Stimulated activated CD4-positive, alpha-beta T cell treated with anti-CD3 and anti-CD28 coated beads, Interleukin-12 subunit alpha, Interleukin-12 subunit beta, amount 100 ng/mL, for 48 hours (primary cell): ENCODE data around the gene GUCY1A1.
"Not testable (repeated sequence)": the region's sequence is repeated elsewhere in the genome, so short reads cannot be mapped to it uniquely, and the experiment has no call there.

ENCODE experiments used
- DNase-seq, 3 donors: peaks; one replicate each; pipeline ENCODE4 v3.0.0-alpha.2; 2020; ENCODE audit warnings: low read depth in 2 of 3, low spot score in 1 of 3

Gene GUCY1A1, protein sequence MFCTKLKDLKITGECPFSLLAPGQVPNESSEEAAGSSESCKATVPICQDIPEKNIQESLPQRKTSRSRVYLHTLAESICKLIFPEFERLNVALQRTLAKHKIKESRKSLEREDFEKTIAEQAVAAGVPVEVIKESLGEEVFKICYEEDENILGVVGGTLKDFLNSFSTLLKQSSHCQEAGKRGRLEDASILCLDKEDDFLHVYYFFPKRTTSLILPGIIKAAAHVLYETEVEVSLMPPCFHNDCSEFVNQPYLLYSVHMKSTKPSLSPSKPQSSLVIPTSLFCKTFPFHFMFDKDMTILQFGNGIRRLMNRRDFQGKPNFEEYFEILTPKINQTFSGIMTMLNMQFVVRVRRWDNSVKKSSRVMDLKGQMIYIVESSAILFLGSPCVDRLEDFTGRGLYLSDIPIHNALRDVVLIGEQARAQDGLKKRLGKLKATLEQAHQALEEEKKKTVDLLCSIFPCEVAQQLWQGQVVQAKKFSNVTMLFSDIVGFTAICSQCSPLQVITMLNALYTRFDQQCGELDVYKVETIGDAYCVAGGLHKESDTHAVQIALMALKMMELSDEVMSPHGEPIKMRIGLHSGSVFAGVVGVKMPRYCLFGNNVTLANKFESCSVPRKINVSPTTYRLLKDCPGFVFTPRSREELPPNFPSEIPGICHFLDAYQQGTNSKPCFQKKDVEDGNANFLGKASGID

DNA sequence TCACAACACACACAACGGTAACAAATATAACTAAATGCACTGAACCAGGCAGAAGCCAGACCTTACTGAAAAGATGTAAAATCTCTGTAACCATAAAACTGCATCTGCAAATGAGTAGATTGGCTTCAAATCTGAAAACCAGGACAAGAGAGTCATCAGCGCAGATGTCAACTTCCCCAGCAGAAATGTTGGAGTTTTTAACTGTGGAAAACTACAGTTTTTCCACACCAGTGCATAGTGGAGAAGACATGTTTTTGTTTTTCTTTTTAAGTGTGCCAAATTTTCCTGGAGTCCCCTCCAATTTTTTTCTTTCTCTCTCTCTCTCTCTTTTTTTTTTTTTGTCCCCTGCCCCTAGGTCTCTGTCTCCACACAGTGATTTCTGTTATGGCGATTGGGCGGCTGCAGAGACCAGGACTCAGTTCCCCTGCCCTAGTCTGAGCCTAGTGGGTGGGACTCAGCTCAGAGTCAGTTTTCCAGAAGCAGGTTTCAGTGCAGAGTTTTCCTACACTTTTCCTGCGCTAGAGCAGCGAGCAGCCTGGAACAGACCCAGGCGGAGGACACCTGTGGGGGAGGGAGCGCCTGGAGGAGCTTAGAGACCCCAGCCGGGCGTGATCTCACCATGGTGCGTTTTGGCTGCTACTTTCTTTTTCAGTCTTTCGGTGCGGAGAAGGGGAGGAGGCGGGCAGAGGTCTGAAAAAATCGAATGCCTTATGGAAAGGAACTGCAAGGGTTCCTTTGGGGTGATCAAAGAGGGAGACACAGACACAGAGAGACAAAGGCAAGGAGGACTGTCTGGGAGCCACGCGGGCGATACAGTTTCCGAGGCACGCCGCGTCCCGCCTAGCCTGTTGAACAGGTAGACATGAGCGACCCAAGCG lies at the start of gene GUCY1A1:
Gene GUCY1A1, plus strand, starts transcription at position 505 of the 878 bp plus-strand sequence. CDS start 30,020 bp downstream, outside the sequence.
- no peak for DNase-seq

DNA sequence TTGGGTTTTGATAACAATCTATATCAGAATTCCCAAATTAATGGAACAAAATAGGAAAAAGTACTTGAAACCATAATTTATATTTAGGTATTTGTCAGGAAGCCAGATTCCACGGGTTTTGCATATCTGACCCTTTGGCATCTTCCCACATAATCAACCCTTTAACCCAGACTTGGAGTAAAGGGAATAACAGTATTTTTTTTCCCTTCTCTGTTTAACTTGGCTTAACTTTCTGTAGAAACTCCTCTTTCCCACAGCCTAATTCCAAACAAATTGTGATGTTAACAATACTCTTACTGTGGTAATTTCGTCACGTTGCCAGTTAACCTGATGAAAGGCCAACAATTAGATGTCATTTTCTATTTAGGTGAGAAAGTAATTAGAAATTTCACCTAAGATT lies 49.4 kb upstream of the GUCY1A1 start:
- no peak for DNase-seq

DNA sequence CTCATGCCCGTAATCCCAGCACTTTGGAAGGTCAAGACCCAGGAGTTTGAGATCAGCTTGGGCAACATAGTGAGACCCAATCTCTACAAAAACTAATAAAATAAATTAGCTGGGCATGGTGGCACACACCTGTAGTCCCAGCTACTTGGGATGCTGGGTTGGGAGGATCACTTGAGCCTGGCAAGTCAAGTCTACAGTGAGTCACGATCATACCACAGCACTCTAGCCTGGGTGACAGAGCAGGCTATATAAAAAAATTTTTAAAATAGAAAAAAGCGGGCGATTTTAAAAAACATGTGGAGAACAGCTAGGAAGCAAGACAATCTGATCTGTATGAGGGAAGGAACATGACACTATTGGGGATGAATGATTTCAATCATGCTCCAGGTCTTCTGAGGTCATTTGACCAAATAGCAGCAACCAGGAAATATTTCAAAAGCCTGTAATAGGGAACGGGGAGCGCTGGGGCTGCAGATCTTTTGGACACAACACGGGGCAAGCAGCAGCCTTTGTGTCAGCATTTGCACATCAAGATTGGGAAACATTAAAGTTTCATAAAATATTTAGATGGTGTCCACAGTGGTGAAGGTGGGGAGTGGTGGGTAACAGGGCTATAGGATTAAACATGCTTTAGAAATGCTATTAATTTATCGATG lies 48.3 kb upstream of the GUCY1A1 start:
- DNase-seq, result no peak

DNA sequence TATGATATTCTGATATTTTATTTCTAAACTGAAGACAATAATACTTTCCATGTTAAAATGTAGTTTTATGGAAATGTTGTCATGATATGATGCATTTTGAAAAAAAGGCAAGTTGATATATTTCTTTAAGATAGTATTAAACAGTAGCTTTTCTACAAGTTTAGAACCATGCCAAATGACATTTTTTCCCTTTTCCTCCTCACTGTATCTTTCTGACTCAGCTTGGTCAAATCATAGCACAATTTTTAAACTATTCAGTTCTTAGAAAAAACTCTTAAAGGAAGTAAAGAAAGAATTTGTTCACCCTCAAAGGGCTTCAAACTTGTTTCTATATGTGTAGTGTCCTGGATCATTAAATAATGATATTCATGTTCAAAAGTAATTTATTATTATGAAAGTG lies 46.0 kb upstream of the GUCY1A1 start:
- no peak for DNase-seq

DNA sequence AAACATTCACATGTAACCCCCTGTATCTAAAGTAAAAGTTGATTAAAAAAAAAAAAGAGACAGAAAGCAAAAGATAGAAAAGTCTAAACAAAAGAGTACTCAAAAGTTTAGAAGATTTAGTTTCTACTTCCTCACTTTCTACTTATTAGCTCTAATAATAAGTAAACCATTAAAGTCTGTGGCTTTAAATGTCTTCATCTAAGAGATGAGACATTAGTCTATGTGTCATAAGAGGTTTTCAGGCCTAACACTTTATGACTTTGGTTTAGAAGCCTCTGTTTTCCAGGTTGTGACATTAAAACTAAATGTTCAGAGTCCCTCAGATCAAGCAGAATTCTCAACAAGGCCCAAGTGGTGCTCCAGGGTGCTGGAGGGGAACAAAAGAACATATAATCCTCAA lies 42.2 kb upstream of the GUCY1A1 start:
- no peak for DNase-seq

DNA sequence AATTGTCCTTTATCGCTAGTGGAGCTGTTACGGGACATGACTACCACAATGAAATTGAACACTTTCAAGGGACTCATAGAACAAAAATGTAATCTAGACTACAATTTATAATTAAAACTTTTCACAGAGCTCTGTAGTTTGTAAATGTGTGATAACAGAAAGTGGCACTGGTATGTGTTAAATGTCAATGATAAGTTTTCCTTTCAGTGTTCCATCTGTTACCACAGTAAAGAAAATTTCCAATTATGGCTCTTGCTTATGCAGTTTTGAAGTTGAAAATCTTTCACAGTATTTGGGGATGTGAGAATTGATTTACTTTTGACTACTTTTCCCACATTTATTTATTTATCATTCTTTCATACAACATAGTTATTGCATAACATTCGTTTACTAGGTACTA lies 40.1 kb upstream of the GUCY1A1 start:
- DNase-seq, result no peak

DNA sequence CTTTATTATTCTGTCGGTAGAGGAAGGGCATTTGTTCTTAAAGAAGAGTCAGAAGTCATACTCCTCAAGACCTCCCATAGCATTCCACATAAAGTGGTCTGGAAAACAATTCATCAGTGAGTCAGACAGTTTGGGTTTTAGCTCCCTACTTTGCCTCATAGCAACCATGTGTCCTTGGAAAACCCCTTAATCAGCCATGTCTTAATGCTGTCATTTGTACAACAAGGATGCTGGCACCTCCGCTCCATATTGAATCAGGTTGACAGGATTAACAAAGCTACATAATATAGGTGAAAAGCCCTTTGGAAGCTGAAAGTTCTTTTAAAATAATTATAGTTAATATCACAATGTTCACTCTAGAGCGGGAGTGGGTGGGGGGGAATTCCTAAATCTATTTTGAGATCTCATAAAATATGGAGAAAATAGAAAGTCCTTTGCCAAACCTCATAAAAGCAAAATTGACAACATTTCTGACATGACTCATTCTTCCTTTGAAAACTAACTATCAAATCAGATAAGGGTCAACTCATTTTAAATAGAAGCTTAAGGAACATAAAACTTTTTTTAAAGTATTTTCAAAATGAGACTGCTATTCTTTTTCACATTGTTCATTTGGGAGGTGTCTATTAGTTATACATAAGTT lies 37.3 kb upstream of the GUCY1A1 start:
- no peak for DNase-seq

DNA sequence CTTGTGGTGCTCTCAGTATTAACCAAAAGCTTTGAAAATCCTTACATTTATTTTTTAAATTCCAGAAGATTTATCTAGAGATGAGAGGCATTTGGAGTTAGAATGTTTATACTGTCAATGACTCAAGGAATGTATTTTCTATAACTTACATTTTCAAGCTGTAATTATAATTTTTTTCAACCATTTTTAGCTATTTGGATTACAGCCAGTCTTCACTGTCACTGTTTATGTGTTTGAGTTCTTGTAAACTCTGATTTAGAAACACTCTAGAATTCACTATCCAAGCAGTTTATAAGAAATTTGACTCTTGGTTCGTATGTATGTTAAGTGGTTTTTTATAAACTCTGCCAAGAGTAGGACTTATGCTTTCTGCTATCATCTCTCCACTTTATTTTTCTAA lies 36.7 kb upstream of the GUCY1A1 start:
- DNase-seq, result no peak

DNA sequence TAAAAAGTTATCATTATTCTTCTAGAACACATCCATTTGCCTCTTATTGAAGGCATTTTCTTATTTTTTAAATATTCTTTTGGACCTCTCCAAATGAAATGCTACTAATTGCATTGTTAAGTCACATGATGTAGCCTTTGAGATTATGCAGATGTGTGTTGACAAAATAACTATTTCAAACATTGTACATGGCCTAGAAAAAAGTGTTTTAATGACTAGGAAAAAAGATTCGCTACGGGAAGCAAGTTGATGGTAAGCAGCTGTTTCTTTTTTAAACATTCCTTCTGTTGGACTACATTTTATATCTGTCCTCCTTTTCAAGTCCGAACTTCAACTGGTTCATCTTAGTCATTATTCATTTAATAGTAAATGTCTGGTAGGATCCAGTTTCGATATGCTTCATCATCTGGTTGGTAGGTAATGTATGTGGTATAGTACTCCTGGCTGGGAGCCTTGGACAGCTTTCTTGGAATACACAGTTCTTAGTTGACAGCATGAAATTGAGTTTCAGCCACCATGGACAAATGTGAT lies 34.3 kb upstream of the GUCY1A1 start:
- no peak for DNase-seq

DNA sequence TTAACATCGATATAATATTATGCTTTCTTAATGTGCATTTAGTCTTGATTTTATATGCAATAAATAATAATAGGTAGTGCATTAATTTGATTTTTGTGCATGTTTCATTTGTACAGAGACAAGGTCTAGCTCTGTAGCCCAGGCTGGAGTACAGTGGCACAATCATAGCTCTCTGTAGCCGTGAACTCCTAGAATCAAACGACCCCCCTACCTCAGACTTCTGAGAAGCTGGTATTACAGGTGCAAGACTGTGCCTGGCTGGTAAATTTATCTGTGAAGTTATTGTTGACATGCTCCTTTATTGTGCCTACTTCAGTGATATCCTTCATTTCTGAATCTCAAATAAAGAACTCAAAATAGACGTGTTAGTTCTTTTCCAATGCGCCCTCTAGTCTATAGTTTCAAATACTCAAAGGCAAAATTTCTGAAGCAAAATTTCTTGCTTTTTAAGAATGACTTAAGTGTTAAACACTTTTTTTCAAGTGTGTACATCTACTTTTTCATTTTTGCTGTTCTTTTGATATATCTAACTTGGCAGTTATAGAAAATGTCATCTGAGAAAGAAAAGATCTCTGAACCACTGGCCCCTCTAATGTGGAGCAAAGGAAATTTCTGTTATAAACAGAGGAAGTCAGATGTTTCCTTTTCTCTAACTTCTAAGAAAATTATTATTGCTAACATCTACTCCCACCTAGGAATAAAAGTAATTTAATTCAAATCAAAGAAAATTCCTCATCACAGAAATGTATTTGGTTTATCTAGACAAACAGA lies 28.3 kb upstream of the GUCY1A1 start:
- no peak for DNase-seq

DNA sequence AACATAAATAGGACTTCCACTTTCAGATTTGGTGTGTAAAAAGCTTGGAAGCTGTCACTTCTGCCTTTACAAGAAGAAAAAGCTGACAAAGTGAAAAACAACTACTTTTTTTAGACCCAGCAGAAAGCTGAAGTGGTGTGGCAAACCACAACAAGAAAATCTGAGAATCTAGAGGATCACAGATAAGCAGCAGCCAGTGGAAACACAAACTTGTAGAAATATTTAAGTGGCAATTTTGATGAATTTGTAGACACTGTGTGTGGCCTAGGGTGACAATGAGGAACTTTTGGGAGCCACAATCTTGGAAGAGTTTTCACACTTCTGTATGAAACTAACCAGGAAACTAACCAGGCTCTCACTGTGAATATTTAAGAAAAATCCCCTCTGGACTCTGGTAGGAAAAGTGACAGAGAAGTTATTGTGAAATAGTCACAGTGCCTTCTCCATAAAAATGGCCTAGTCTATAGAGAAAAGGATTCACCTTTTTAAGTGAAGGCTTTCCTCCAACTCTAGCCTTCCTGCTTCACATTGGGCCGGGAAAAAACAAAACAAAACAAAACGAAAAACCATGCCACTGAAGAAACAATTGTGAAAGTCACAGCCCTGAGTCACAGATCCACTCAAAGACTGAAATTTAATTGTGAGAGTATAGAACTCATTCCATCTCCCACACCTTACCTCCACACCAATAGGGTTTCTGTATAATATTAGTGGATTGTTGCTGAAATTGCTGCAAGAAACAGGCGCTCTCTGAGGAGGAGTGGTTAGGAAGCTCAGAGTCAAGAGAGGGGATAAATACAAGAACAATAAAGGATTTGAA lies 26.7 kb upstream of the GUCY1A1 start:
- no peak for DNase-seq

DNA sequence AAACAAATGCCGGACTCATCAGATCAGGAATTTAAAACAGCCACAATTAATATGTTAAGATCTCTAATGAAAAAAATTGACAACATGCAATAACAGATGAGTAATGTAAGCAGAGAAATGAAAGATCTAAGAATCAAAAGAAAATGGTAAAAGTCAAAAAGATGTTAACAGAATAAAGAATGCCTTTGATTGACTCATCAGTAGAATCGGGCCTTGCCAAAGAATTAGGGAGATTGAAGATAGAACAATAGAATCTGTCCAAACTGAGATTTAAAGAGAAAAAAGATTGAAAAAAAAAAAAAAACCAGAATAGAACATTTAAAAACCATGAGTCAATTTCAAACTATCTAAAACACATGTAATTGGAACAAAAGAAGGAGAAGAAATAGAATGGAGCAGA lies 25.9 kb upstream of the GUCY1A1 start:
- no peak for DNase-seq

DNA sequence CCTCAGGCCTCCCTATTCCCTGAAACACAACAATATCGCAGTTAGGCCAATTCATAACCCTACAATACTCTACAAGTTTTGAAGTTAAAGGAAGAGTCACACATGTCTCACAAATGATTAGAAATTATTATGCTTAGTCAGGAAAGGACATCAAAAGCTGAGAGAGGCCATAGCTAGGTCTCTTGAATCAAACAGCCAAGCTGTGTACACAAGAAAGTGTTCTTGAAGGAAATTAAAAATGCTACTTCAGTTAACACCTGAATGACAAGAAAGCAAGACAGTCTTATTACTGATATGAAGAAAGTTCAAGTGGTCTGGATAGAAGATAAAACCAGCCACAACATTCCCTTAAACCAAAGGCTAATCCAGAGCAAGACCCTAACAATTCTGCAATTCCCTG lies 23.6 kb upstream of the GUCY1A1 start:
- DNase-seq, result no peak

DNA sequence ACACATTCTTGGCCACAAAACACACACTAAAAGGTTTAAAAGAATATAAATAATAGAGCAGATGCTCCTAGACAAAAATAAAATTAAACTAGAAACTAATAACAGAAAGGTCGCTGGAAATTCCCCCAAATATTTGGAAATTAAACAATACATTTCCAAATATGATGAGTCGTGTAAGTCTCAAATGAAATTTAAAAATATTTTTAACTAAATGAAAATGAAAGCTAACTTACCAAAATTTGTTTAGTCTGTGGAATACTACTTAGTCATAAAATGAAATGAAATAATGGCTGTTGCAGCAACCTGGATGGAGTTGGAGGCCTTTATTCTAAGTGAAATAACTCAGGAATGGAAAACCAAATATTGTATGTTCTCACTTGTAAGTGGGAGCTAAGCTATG lies 20.6 kb upstream of the GUCY1A1 start:
- DNase-seq, result no peak

DNA sequence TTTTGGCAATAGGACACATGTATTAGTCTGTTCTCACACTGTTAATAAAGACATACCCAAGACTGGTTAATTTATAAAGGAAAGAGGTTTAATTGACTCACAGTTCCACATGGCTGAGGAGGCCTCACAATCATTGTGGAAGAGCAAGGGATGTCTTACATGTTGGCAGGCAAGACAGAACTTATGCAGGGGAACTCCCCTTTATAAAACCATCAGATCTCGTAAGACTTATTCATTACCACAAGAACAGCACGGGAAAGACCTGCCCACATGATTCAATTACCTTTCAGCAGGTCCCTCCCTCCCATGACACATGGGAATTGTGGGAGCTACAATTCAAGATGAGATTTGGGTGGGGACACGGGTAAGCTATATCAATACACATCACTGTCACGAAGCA lies 15.9 kb upstream of the GUCY1A1 start:
- DNase-seq, result not testable (repeated sequence)

DNA sequence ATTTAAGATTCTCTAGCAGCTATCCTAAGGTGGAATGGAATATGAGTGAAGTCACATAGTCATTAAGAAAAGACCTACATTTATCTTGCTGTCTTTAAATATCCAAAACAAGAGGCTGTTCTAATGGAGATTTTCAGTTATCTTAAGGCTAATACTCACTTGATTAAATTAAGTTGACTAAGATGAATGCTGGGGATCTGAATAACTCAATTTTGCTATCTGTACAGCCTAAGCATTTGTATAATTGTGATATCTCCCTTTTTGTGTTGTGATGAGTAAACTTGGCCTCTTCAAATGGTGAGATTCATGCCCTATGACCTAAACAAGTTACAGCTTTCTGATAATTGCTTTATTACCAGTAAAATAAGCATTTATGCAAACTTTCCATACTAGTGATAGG lies 13.6 kb upstream of the GUCY1A1 start:
- no peak for DNase-seq

DNA sequence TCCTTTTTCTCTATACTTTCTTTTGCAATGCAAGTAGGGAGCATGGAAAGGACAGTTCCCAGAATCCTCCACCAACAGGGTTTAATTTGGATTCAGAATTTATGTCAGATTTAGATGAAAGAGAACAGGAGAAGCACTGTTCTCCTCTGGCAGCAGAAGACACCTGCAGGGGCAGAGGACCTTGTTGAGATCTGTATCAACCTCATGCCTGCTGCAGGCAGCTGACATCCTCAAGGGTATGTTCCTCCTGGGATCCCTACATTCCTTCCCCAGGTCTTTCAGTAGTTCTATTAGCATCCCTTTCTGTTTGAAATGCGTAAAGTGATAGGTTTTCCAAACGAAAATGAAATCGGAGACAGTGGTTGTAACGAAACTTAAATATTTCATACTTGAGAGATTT lies 10.6 kb upstream of the GUCY1A1 start:
- no peak for DNase-seq

DNA sequence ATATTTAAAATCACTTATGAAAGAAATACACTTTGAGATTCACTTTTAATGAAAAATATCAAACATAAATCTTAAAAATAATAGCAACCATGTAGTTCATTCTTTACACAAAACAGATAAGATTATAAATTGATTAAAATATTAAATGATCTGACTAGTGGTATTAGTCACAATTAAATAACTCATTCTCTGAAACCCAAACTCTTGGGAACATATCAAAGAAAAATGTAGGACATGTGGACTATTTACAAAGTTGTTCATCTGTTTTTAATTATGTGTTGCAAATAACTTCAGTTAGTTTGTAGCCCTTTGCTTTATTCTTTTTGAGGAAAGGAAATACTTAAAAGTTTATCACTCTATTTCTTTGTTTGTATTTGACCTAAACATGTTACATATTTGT lies 9.5 kb upstream of the GUCY1A1 start:
- DNase-seq, result no peak
